OCI-LY7 (cell line): ENCODE measurements around the gene OR3A3. TPM values are rescaled to one million over a fixed set of nuclear protein-coding genes. Genes with fewer than 3 reads are reported as not detected.
"Not testable (repeated sequence)": the region's sequence is repeated elsewhere in the genome, so short reads cannot be mapped to it uniquely, and the experiment has no call there.

Source experiments
- BruUV-seq: library from RNA; stranded (reverse); fragments of 400-500 nt; replicated peaks from 2 replicates; lab custom pipeline; 2021; lab: Mats Ljungman, UMichigan
- CTCF ChIA-PET: fragments of 300-600 bp; sonication (Branson Sonifier 250); formaldehyde crosslinking; loops from one replicate; lab custom pipeline; 2022; ENCODE audit warnings: antibody characterized with exemption; ENCODE audit not compliant: unreplicated experiment; lab: Charles Lee
- POLR2A ChIA-PET: fragments of 300-600 bp; sonication (Branson Sonifier 250); formaldehyde crosslinking; loops from one replicate; lab custom pipeline; 2022; ENCODE audit warnings: antibody characterized with exemption; lab: Charles Lee
- DNase-seq: peaks from one replicate; pipeline ENCODE4 v3.0.0-alpha.2; 2015; ENCODE audit warnings: low spot score
- H2AFZ ChIP-seq: fragments of 200-600 bp; sonication (generic), shearing (Covaris generic); 2 replicates; pipeline ENCODE4 v1.6.1; 2014; ENCODE audit warnings: mild to moderate bottlenecking, antibody characterized with exemption, low read length, moderate library complexity
- H3K27ac ChIP-seq: fragments of 200-600 bp; sonication (generic); 2 replicates; pipeline ENCODE4 v1.5.1; 2014; ENCODE audit warnings: mixed run types, low read depth, mild to moderate bottlenecking, moderate library complexity, low read length, inconsistent platforms; ENCODE audit not compliant: poor library complexity, severe bottlenecking
- H3K36me3 ChIP-seq: fragments of 200-600 bp; sonication (generic); 2 replicates; pipeline ENCODE4 v1.6.1; 2014; ENCODE audit warnings: mild to moderate bottlenecking, antibody characterized with exemption, low read length, moderate library complexity, mixed read lengths; ENCODE audit not compliant: insufficient read depth
- H3K4me1 ChIP-seq: fragments of 200-600 bp; sonication (generic); 2 replicates; pipeline ENCODE4 v1.5.1; 2014; ENCODE audit warnings: mild to moderate bottlenecking, low read length; ENCODE audit not compliant: insufficient read depth, poor library complexity, severe bottlenecking
- H3K4me2 ChIP-seq: fragments of 200-600 bp; sonication (generic); 2 replicates; pipeline ENCODE4 v1.6.1; 2014; ENCODE audit warnings: mild to moderate bottlenecking, low read length
- H3K4me3 ChIP-seq: fragments of 200-600 bp; sonication (generic); 2 replicates; pipeline ENCODE4 v1.5.1; 2014; ENCODE audit warnings: mild to moderate bottlenecking, low read depth, low read length; ENCODE audit not compliant: poor library complexity, severe bottlenecking
- H3K79me2 ChIP-seq: fragments of 200-600 bp; sonication (generic); 2 replicates; pipeline ENCODE4 v1.6.1; 2016; ENCODE audit warnings: low read depth, mild to moderate bottlenecking, low read length, moderate library complexity, mixed read lengths; ENCODE audit not compliant: insufficient read depth
- H3K9me2 ChIP-seq: fragments of 200-600 bp; sonication (generic); 2 replicates; pipeline ENCODE4 v1.6.1; 2016; ENCODE audit warnings: mild to moderate bottlenecking, low read length, mixed read lengths; ENCODE audit not compliant: insufficient read depth
- H3K9me3 ChIP-seq: fragments of 200-600 bp; sonication (generic); 2 replicates; pipeline ENCODE4 v1.6.1; 2014; ENCODE audit warnings: mild to moderate bottlenecking, mixed run types, low read length, mixed read lengths
- H4K20me1 ChIP-seq: fragments of 200-600 bp; sonication (generic); 2 replicates; pipeline ENCODE4 v1.6.1; 2014; ENCODE audit warnings: mild to moderate bottlenecking, antibody characterized with exemption, low read length, moderate library complexity, mixed read lengths; ENCODE audit not compliant: insufficient read depth
- CTCF ChIP-seq: fragments of 200-600 bp; sonication (generic); conservative IDR thresholded peaks from 2 replicates; pipeline ENCODE4 v1.5.1; 2014; ENCODE audit warnings: mild to moderate bottlenecking, antibody characterized with exemption, low read length, moderate library complexity, mixed read lengths
- EZH2phosphoT487 ChIP-seq: fragments of 200-600 bp; sonication (generic); IDR thresholded peaks from 2 replicates; pipeline ENCODE4 v1.6.1; 2018; ENCODE audit warnings: low read depth, borderline replicate concordance, mild to moderate bottlenecking, mixed run types, antibody characterized with exemption, low read length, moderate library complexity, mixed read lengths
- intact Hi-C: fragments of 100-400 bp; cut with micrococcal nuclease; formaldehyde crosslinking; loops from one replicate; pipeline ENCODE4 v1.10.0; 2022; ENCODE audit not compliant: unreplicated experiment
- total RNA-seq, 2 experiments: library from RNA; depleted of rRNA in 1 of 2; stranded (reverse); fragments of >200 nt in 1 of 2; shearing (Covaris generic) in 1 of 2; gene quantifications; 2 replicates each; pipeline ENCODE4 v1.2.3, GENCODE V29; 2014 to 2022

Gene OR3A3
- total RNA-seq, 2 experiments from 2014 or later = not detected

GRCh38 chr17:3381957-3382356 lies 29.2 kb upstream of the OR3A3 start:
- ChIA-PET POLR2A (no interaction called here), CTCF (no interaction called here)
- DNase-seq = no peak
- no peaks in the 10 kb centered on the region for H3K36me3 ChIP-seq
- no peaks in the 10 kb centered on the region for H4K20me1 ChIP-seq
- H3K79me2 ChIP-seq = no peaks in the 10 kb centered on the region
- no peak for TF ChIP-seq EZH2phosphoT487
- TF ChIP-seq CTCF = no peak
- no peak overlapping the region for H3K27ac ChIP-seq
- no peaks in the 10 kb centered on the region for H3K9me3 ChIP-seq
- H3K9me2 ChIP-seq = no peaks in the 10 kb centered on the region
- intact Hi-C loops = no loop called here
- H2AFZ ChIP-seq = no peak overlapping the region
- H3K4me2 ChIP-seq = no peak overlapping the region
- no peaks in the 10 kb centered on the region for H3K4me1 ChIP-seq
- no TSS peak for BruUV-seq
- H3K4me3 ChIP-seq = no peak overlapping the region

GRCh38 chr17:3385869-3386816 lies 25.0 kb upstream of the OR3A3 start, which contains the start of gene OR3A2:
Gene OR3A2 (minus strand): TSS chr17:3386308.
- no peaks in the 10 kb centered on the region for H3K36me3 ChIP-seq
- no peak for DNase-seq
- H4K20me1 ChIP-seq = no peaks in the 10 kb centered on the region
- POLR2A ChIA-PET = no interaction called here
- H3K4me3 ChIP-seq = no peak within 1 kb of the TSS
- H3K4me2 ChIP-seq = no peak within 1 kb of the TSS
- H3K9me3 ChIP-seq = no peaks in the 10 kb centered on the region
- intact Hi-C loops = no loop called here
- H3K9me2 ChIP-seq = no peaks in the 10 kb centered on the region
- no peak within 1 kb of the TSS for H2AFZ ChIP-seq
- no peaks in the 10 kb centered on the region for H3K4me1 ChIP-seq
- BruUV-seq = no TSS peak
- CTCF ChIA-PET = no interaction called here
- H3K79me2 ChIP-seq = no peaks in the 10 kb centered on the region
- TF ChIP-seq CTCF (no peak), EZH2phosphoT487 (no peak)
- no peak within 1 kb of the TSS for H3K27ac ChIP-seq

GRCh38 chr17:3389791-3390190 lies 21.4 kb upstream of the OR3A3 start:
- no TSS peak for BruUV-seq
- no peak overlapping the region for H3K4me2 ChIP-seq
- H3K4me3 ChIP-seq = no peak overlapping the region
- no peaks in the 10 kb centered on the region for H3K36me3 ChIP-seq
- ChIA-PET POLR2A (interaction anchor here (0.5 kb wide), 2 partner anchors 185 to 407 kb away, joined by 4 to 9 read pairs; no protein-coding TSS in a partner anchor), CTCF (no interaction called here)
- no peak overlapping the region for H2AFZ ChIP-seq
- H3K79me2 ChIP-seq = no peaks in the 10 kb centered on the region
- no peaks in the 10 kb centered on the region for H3K9me3 ChIP-seq
- no peak for DNase-seq
- no peaks in the 10 kb centered on the region for H4K20me1 ChIP-seq
- H3K9me2 ChIP-seq = peaks cover 3% of the 10 kb centered on the region; the same call in 1 of the 2 replicates
- H3K4me1 ChIP-seq = no peaks in the 10 kb centered on the region
- no peak overlapping the region for H3K27ac ChIP-seq
- intact Hi-C loops = no loop called here
- TF ChIP-seq EZH2phosphoT487 = no peak
- no peak for TF ChIP-seq CTCF

GRCh38 chr17:3397801-3398200 lies 13.4 kb upstream of the OR3A3 start:
- BruUV-seq, DNase-seq, CTCF ChIA-PET: not testable (repeated sequence)

More at GRCh38 chr17:3397801-3398200, 13.4 kb upstream of the OR3A3 start:
- POLR2A ChIA-PET, H3K4me2 ChIP-seq, H3K36me3 ChIP-seq, H3K4me3 ChIP-seq, H3K4me1 ChIP-seq, H3K9me3 ChIP-seq, intact Hi-C loops, H4K20me1 ChIP-seq, H2AFZ ChIP-seq, H3K9me2 ChIP-seq, H3K27ac ChIP-seq, H3K79me2 ChIP-seq: not testable (repeated sequence)
